ENCODE measurements around the gene SLIT1.

GRCh38 chr10:97047083-97047736 lies 138.5 kb downstream of the SLIT1 start:
- TF ChIP-seq, protein P1, sequence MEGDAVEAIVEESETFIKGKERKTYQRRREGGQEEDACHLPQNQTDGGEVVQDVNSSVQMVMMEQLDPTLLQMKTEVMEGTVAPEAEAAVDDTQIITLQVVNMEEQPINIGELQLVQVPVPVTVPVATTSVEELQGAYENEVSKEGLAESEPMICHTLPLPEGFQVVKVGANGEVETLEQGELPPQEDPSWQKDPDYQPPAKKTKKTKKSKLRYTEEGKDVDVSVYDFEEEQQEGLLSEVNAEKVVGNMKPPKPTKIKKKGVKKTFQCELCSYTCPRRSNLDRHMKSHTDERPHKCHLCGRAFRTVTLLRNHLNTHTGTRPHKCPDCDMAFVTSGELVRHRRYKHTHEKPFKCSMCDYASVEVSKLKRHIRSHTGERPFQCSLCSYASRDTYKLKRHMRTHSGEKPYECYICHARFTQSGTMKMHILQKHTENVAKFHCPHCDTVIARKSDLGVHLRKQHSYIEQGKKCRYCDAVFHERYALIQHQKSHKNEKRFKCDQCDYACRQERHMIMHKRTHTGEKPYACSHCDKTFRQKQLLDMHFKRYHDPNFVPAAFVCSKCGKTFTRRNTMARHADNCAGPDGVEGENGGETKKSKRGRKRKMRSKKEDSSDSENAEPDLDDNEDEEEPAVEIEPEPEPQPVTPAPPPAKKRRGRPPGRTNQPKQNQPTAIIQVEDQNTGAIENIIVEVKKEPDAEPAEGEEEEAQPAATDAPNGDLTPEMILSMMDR (IDR thresholded peaks at IDR 0.05; ENCODE audit: insufficient read depth, low read length, poor library complexity, severe bottlenecking), result no peak
- TF ChIP-seq EZH2phosphoT487 (conservative IDR thresholded peaks at IDR 0.05; ENCODE audit: low read length), result no peak

All from SU-DHL-6 (cell line).